Measurements from ENCODE around the gene TMEM63A.

GRCh38 chr1:225882694-225883615 is 775 bp upstream of the TMEM63A start:
- TF ChIP-seq CTCF (conservative IDR thresholded peaks at IDR 0.05) (no peak; the same call in 1 of the 2 replicates), EZH2 (IDR thresholded peaks at IDR 0.05; ENCODE audit: low read depth) (no peak)

Data from PC-9 (cell line).